Activated CD4-positive, alpha-beta T cell treated with anti-CD3 and anti-CD28 coated beads for 4 hours (primary cell): ENCODE measurements around the gene SUPT3H.

Experiments used
- DNase-seq, 2 donors: peaks; one replicate each; pipeline ENCODE4 v3.0.0-alpha.2; 2020

SUPT3H gene

GRCh38 chr6:44983467-44984365 lies 394.0 kb downstream of the SUPT3H start:
- no peak for DNase-seq

GRCh38 chr6:44980841-44981240 lies 396.9 kb downstream of the SUPT3H start:
- DNase-seq, result no peak

GRCh38 chr6:44976677-44977641 lies 400.8 kb downstream of the SUPT3H start:
- no peak for DNase-seq

GRCh38 chr6:44974511-44974910 lies 403.2 kb downstream of the SUPT3H start:
- no peak for DNase-seq

GRCh38 chr6:44972709-44973108 lies 405.0 kb downstream of the SUPT3H start:
- no peak for DNase-seq

- no peak for DNase-seq
These were observed 408.1 kb downstream of the SUPT3H start for GRCh38 chr6:44969446-44970185.

GRCh38 chr6:44967481-44967880 lies 410.3 kb downstream of the SUPT3H start:
- no peak for DNase-seq

GRCh38 chr6:44966449-44967092 lies 411.2 kb downstream of the SUPT3H start:
- DNase-seq, result no peak

- DNase-seq, result no peak
These were observed 412.0 kb downstream of the SUPT3H start for GRCh38 chr6:44965708-44966107.

- DNase-seq, result no peak
These were observed 416.8 kb downstream of the SUPT3H start for GRCh38 chr6:44960898-44961297.

GRCh38 chr6:44959651-44960050 lies 418.1 kb downstream of the SUPT3H start:
- DNase-seq, result no peak

GRCh38 chr6:44957156-44957555 lies 420.6 kb downstream of the SUPT3H start:
- DNase-seq, result no peak

GRCh38 chr6:44956396-44956795 lies 421.3 kb downstream of the SUPT3H start:
- no peak for DNase-seq

GRCh38 chr6:44955145-44955544 lies 422.6 kb downstream of the SUPT3H start:
- DNase-seq, result no peak

- no peak for DNase-seq
These were observed 423.5 kb downstream of the SUPT3H start for GRCh38 chr6:44954281-44954680.

- DNase-seq, result no peak
These were observed 426.4 kb downstream of the SUPT3H start for GRCh38 chr6:44951253-44951747.

- no peak for DNase-seq
These were observed 428.0 kb downstream of the SUPT3H start for GRCh38 chr6:44949596-44950201.

- no peak for DNase-seq
These were observed 434.2 kb downstream of the SUPT3H start for GRCh38 chr6:44943541-44943940.

GRCh38 chr6:44942798-44943197 lies 434.9 kb downstream of the SUPT3H start:
- DNase-seq, result no peak

GRCh38 chr6:44942201-44942600 lies 435.5 kb downstream of the SUPT3H start:
- no peak for DNase-seq

- DNase-seq, result no peak
These were observed 437.4 kb downstream of the SUPT3H start for GRCh38 chr6:44940367-44940766.
